HepG2 (cell line): ENCODE measurements around the gene GDI1. TPM values are rescaled to one million over a fixed set of nuclear protein-coding genes. Genes with fewer than 3 reads are reported as not detected.
A peak's percentile ranks its signal among the peaks of the same experiment; 100 is the strongest.

Experiments
- ARID2 ChIP-seq: sonication (generic); formaldehyde crosslinking; IDR thresholded peaks from 2 replicates; pipeline ENCODE4 v1.8.1; 2022; ENCODE audit warnings: mild to moderate bottlenecking, missing genetic modification reagents, borderline replicate concordance
- BRCA1 ChIP-seq: sonication (generic); formaldehyde crosslinking; IDR thresholded peaks from 2 replicates; pipeline ENCODE4 v1.4.0; 2020; ENCODE audit warnings: missing genetic modification reagents
- MED1 ChIP-seq: sonication (generic); formaldehyde crosslinking; IDR thresholded peaks from 2 replicates; pipeline ENCODE4 v1.4.0; 2020; ENCODE audit warnings: missing genetic modification reagents
- MEIS1 ChIP-seq: sonication (generic); formaldehyde crosslinking; IDR thresholded peaks from 2 replicates; pipeline ENCODE4 v1.9.0; 2021; ENCODE audit warnings: mild to moderate bottlenecking, missing genetic modification reagents, moderate library complexity, borderline replicate concordance
- MXD4 ChIP-seq: IDR thresholded peaks from 2 replicates; pipeline ENCODE4 v1.6.1; 2016; ENCODE audit warnings: mild to moderate bottlenecking, missing biosample characterization, missing genetic modification reagents
- NFE2L2 ChIP-seq: fragments of 150-350 bp; IDR thresholded peaks from 2 replicates; pipeline ENCODE4 v1.6.1; 2014; ENCODE audit warnings: low read length
- NFKBIZ ChIP-seq: IDR thresholded peaks from 2 replicates; pipeline ENCODE4 v1.6.1; 2018; ENCODE audit warnings: missing genetic modification reagents, missing compliant biosample characterization
- SAFB2 ChIP-seq: sonication (generic); formaldehyde crosslinking; IDR thresholded peaks from 2 replicates; pipeline ENCODE4 v1.5.1; 2020; ENCODE audit warnings: missing genetic modification reagents, low read depth, mild to moderate bottlenecking, borderline replicate concordance
- SOX13 ChIP-seq, 3 experiments: fragments of 450-650 bp in 1 of 3; sonication (generic) in 1 of 3; formaldehyde crosslinking in 1 of 3; IDR thresholded peaks in 2 of 3; conservative IDR thresholded peaks in 1 of 3; 2 replicates each; pipeline versions ENCODE4 v1.5.0 to v1.6.1; 2016 to 2020; ENCODE audit warnings: antibody characterized with exemption in 1 of 3, mild to moderate bottlenecking in 1 of 3, missing compliant biosample characterization in 1 of 3, missing genetic modification reagents in 1 of 3, moderate library complexity in 1 of 3
- SRY ChIP-seq: sonication (generic); formaldehyde crosslinking; IDR thresholded peaks from 2 replicates; pipeline ENCODE4 v1.8.0; 2022; ENCODE audit warnings: mild to moderate bottlenecking, missing genetic modification reagents
- ZBTB8A ChIP-seq: sonication (generic); formaldehyde crosslinking; IDR thresholded peaks from 2 replicates; pipeline ENCODE4 v1.4.0; 2020; ENCODE audit warnings: mild to moderate bottlenecking, low read depth, missing genetic modification reagents, borderline replicate concordance
- ZNF343 ChIP-seq: sonication (generic); formaldehyde crosslinking; IDR thresholded peaks from 2 replicates; pipeline ENCODE4 v1.4.0; 2020; ENCODE audit warnings: mild to moderate bottlenecking, missing genetic modification reagents
- polyA plus RNA-seq, 8 experiments: library from polyadenylated mRNA; depleted of rRNA in 3 of 8; stranded (reverse) in 7 of 8; unstranded in 1 of 8; fragments of >200 nt; fragmentation: Illumina TruSeq in 4 of 8; extraction: Trizol in 4 of 8; gene quantifications; 2 replicates each; pipeline versions ENCODE4 v1.2.1 to v1.2.3, GENCODE V29; 2011 to 2016; ENCODE audit warnings: low read depth in 4 of 8, missing spikeins in 1 of 8, mixed read lengths in 1 of 8; ENCODE audit not compliant: insufficient read depth in 1 of 8
- total RNA-seq, 5 experiments: library from RNA; depleted of rRNA; stranded (reverse); fragments of >200 nt; fragmentation: Illumina TruSeq; extraction: Trizol; gene quantifications; 2 replicates each; pipeline ENCODE4 v1.2.3, GENCODE V29; 2016; ENCODE audit warnings: low read depth in 1 of 5
- TF ChIP-seq, protein P1 (sequence below): sonication (generic); formaldehyde crosslinking; IDR thresholded peaks from 2 replicates; pipeline ENCODE4 v1.9.0; 2021; ENCODE audit warnings: missing genetic modification reagents, borderline replicate concordance
- TF ChIP-seq, protein P2 (sequence below): sonication (generic); formaldehyde crosslinking; IDR thresholded peaks from 2 replicates; pipeline ENCODE4 v1.5.1; 2020; ENCODE audit warnings: mild to moderate bottlenecking, missing genetic modification reagents, borderline replicate concordance
- TF ChIP-seq, protein P3 (sequence below): sonication (generic); formaldehyde crosslinking; IDR thresholded peaks from 2 replicates; pipeline ENCODE4 v1.9.0; 2022; ENCODE audit warnings: missing genetic modification reagents, mild to moderate bottlenecking, borderline replicate concordance
- TF ChIP-seq, protein P4 (sequence below): sonication (generic); formaldehyde crosslinking; IDR thresholded peaks from 2 replicates; pipeline ENCODE4 v1.5.0; 2020; ENCODE audit warnings: mild to moderate bottlenecking, missing genetic modification reagents, borderline replicate concordance
- TF ChIP-seq, protein P5 (sequence below): sonication (generic); formaldehyde crosslinking; IDR thresholded peaks from 2 replicates; pipeline ENCODE4 v1.8.0; 2022; ENCODE audit warnings: missing genetic modification reagents, mild to moderate bottlenecking, borderline replicate concordance

Gene GDI1
- total and polyA plus RNA-seq, 2 of the 13 experiments (the other 11 are each of a cell fraction or from before 2014, with no cell fraction given): 17.4 to 105 TPM

DNA sequence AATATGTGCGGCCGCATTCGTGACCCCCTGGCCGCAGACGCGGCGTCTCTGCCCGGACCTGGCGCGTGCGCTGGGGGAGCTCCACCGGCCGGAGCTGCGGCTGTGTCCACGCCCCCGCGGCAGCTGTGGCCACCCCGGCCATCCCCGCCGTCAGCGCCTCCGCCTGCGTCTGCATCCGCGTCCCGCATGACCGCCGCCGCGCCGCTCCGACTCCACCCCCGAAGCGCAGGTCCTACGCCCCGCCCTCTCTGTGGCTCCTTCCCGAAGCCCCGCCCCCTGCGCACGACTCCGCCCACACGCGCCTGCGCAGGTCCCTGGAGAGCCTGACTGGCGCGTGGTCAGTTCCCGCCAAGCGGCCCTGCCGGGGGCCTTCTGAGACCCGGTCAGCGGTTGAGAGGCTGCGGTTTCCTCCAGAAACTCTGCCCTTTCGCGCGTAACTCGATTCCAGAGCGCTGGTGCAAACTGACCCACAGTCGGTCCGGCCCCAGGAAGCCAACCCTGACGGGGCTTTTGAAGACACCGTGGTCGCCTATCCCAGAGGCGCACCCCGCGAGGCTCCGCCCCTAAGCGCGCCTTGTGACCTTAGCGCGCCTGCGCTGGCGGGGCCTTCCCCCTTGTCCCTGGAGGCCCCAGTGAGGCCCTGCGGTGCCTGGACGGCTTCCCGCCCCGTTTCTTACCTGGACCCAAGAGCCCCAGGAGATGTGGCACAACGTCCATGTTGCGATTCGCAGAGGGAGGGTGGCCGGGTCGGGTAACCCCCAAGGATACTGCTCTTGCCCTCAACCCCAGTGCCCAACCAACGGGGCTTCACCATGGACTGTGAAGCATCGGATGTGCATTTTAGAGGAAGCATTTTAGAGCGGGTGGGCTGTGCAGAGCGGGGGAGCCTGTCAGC, 42.0 kb downstream of the GDI1 start, which contains the start of gene LAGE3 (continued):
- TF ChIP-seq, protein P1, sequence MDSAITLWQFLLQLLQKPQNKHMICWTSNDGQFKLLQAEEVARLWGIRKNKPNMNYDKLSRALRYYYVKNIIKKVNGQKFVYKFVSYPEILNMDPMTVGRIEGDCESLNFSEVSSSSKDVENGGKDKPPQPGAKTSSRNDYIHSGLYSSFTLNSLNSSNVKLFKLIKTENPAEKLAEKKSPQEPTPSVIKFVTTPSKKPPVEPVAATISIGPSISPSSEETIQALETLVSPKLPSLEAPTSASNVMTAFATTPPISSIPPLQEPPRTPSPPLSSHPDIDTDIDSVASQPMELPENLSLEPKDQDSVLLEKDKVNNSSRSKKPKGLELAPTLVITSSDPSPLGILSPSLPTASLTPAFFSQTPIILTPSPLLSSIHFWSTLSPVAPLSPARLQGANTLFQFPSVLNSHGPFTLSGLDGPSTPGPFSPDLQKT: no peak
- 0 out of 2 replicates have a peak, but pooled peaks have one; percentile 53 for TF ChIP-seq SAFB2
- TF ChIP-seq ARID2 (CRISPR knock-in tag): no peak
- no peak for TF ChIP-seq NFE2L2
- TF ChIP-seq, protein P2, sequence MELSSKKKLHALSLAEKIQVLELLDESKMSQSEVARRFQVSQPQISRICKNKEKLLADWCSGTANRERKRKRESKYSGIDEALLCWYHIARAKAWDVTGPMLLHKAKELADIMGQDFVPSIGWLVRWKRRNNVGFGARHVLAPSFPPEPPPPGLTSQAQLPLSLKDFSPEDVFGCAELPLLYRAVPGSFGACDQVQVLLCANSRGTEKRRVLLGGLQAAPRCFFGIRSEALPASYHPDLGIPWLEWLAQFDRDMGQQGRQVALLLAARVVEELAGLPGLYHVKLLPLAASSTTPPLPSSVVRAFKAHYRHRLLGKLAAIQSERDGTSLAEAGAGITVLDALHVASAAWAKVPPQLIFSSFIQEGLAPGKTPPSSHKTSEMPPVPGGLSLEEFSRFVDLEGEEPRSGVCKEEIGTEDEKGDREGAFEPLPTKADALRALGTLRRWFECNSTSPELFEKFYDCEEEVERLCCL (CRISPR knock-in tag): no peak
- no peak for TF ChIP-seq NFKBIZ
- TF ChIP-seq MXD4 (CRISPR knock-in tag): 0 out of 2 replicates have a peak, but pooled peaks have one; percentile 40
- TF ChIP-seq, protein P3, sequence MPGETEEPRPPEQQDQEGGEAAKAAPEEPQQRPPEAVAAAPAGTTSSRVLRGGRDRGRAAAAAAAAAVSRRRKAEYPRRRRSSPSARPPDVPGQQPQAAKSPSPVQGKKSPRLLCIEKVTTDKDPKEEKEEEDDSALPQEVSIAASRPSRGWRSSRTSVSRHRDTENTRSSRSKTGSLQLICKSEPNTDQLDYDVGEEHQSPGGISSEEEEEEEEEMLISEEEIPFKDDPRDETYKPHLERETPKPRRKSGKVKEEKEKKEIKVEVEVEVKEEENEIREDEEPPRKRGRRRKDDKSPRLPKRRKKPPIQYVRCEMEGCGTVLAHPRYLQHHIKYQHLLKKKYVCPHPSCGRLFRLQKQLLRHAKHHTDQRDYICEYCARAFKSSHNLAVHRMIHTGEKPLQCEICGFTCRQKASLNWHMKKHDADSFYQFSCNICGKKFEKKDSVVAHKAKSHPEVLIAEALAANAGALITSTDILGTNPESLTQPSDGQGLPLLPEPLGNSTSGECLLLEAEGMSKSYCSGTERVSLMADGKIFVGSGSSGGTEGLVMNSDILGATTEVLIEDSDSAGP (CRISPR knock-in tag): peak; percentile 48; the same call in 1 of the 2 replicates
- 0 out of 2 replicates have a peak, but pooled peaks have one; percentile 27 for TF ChIP-seq ZNF343 (CRISPR knock-in tag)
- TF ChIP-seq MED1 (CRISPR knock-in tag): 0 out of 2 replicates have a peak, but pooled peaks have one; percentile 28
- no peak for TF ChIP-seq SOX13 (IDR thresholded peaks at IDR 0.05)
- 0 out of 4 replicates have a peak, but pooled peaks of 1 of the 2 experiments have one; percentile 23 for TF ChIP-seq SOX13 (CRISPR knock-in tag; conservative IDR thresholded peaks at IDR 0.05 in 1 of 2, IDR thresholded peaks at IDR 0.05 in 1 of 2)
- no peak for TF ChIP-seq BRCA1 (CRISPR knock-in tag)
- TF ChIP-seq, protein P4, sequence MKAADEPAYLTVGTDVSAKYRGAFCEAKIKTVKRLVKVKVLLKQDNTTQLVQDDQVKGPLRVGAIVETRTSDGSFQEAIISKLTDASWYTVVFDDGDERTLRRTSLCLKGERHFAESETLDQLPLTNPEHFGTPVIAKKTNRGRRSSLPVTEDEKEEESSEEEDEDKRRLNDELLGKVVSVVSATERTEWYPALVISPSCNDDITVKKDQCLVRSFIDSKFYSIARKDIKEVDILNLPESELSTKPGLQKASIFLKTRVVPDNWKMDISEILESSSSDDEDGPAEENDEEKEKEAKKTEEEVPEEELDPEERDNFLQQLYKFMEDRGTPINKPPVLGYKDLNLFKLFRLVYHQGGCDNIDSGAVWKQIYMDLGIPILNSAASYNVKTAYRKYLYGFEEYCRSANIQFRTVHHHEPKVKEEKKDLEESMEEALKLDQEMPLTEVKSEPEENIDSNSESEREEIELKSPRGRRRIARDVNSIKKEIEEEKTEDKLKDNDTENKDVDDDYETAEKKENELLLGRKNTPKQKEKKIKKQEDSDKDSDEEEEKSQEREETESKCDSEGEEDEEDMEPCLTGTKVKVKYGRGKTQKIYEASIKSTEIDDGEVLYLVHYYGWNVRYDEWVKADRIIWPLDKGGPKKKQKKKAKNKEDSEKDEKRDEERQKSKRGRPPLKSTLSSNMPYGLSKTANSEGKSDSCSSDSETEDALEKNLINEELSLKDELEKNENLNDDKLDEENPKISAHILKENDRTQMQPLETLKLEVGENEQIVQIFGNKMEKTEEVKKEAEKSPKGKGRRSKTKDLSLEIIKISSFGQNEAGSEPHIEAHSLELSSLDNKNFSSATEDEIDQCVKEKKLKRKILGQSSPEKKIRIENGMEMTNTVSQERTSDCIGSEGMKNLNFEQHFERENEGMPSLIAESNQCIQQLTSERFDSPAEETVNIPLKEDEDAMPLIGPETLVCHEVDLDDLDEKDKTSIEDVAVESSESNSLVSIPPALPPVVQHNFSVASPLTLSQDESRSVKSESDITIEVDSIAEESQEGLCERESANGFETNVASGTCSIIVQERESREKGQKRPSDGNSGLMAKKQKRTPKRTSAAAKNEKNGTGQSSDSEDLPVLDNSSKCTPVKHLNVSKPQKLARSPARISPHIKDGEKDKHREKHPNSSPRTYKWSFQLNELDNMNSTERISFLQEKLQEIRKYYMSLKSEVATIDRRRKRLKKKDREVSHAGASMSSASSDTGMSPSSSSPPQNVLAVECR: peak; percentile 61; the same call in 1 of the 2 replicates
- no peak for TF ChIP-seq ZBTB8A (CRISPR knock-in tag)
- TF ChIP-seq, protein P5, sequence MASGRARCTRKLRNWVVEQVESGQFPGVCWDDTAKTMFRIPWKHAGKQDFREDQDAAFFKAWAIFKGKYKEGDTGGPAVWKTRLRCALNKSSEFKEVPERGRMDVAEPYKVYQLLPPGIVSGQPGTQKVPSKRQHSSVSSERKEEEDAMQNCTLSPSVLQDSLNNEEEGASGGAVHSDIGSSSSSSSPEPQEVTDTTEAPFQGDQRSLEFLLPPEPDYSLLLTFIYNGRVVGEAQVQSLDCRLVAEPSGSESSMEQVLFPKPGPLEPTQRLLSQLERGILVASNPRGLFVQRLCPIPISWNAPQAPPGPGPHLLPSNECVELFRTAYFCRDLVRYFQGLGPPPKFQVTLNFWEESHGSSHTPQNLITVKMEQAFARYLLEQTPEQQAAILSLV (CRISPR knock-in tag): peak; percentile 60; the same call in 1 of the 2 replicates
- no peak for TF ChIP-seq MEIS1 (CRISPR knock-in tag)
- TF ChIP-seq SRY: 0 out of 2 replicates have a peak, but pooled peaks have one; percentile 80
